ENCODE data around the gene GRID2IP.
"Not testable (repeated sequence)": the region's sequence is repeated elsewhere in the genome, so short reads cannot be mapped to it uniquely, and the experiment has no call there.

The GRID2IP gene

DNA sequence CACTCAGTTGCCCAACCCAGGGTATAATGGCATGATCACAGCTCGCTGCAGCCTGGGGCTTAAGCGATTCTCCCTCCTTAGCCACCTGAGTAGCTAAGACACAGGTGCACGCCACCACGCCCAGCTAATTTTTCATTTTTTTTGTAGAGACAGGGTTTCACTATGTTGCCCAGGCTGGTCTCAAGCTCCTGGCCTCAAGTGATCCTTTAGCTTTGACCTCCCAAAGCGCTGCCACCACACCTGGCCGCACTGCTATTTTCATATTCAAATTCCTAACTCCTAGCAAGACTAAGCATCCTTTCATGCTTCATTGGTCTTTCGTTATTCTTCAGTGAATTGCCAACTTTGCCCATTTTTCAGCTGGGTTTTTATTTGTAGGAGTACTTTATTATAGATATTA is 73.1 kb downstream of the GRID2IP start:
- TF ChIP-seq CTCF (IDR thresholded peaks at IDR 0.05; ENCODE audit: poor library complexity, severe bottlenecking), result no peak
- DNase-seq (ENCODE audit: low spot score) (no peak), ATAC-seq (ENCODE audit: low read depth) (no peak)
- H3K9me3 ChIP-seq (ENCODE audit: severe bottlenecking), result no peaks in the 10 kb centered on the region
- H3K4me1 ChIP-seq (ENCODE audit: insufficient read depth, poor library complexity, severe bottlenecking), result peaks cover 3% of the 10 kb centered on the region
- H3K27ac ChIP-seq (ENCODE audit: poor library complexity, severe bottlenecking), result no peak overlapping the region
- H3K27me3 ChIP-seq (ENCODE audit: insufficient read depth, poor library complexity, severe bottlenecking), result no peaks in the 10 kb centered on the region
- no peak overlapping the region for H3K4me3 ChIP-seq (ENCODE audit: severe bottlenecking)
- peaks cover 91% of the 10 kb centered on the region for H3K36me3 ChIP-seq (ENCODE audit: low read depth)

- peaks cover 3% of the 10 kb centered on the region for H3K4me1 ChIP-seq (ENCODE audit: insufficient read depth, poor library complexity, severe bottlenecking)
- no peak overlapping the region for H3K4me3 ChIP-seq (ENCODE audit: severe bottlenecking)
- no peaks in the 10 kb centered on the region for H3K9me3 ChIP-seq (ENCODE audit: severe bottlenecking)
- no peaks in the 10 kb centered on the region for H3K27me3 ChIP-seq (ENCODE audit: insufficient read depth, poor library complexity, severe bottlenecking)
- DNase-seq (ENCODE audit: low spot score) (no peak), ATAC-seq (ENCODE audit: low read depth) (no peak)
- H3K27ac ChIP-seq (ENCODE audit: poor library complexity, severe bottlenecking), result no peak overlapping the region
- TF ChIP-seq CTCF (IDR thresholded peaks at IDR 0.05; ENCODE audit: poor library complexity, severe bottlenecking), result no peak
- H3K36me3 ChIP-seq (ENCODE audit: low read depth), result peaks cover 91% of the 10 kb centered on the region
Observed at GRCh38 chr7:6477318-6477660, 74.0 kb downstream of the GRID2IP start.

GRCh38 chr7:6476596-6477317 is 74.5 kb downstream of the GRID2IP start:
- peaks cover 3% of the 10 kb centered on the region for H3K4me1 ChIP-seq (ENCODE audit: insufficient read depth, poor library complexity, severe bottlenecking)
- no peak overlapping the region for H3K4me3 ChIP-seq (ENCODE audit: severe bottlenecking)
- DNase-seq (ENCODE audit: low spot score), result no peak
- no peaks in the 10 kb centered on the region for H3K9me3 ChIP-seq (ENCODE audit: severe bottlenecking)
- H3K27ac ChIP-seq (ENCODE audit: poor library complexity, severe bottlenecking), result no peak overlapping the region
- peaks cover 91% of the 10 kb centered on the region for H3K36me3 ChIP-seq (ENCODE audit: low read depth)
- H3K27me3 ChIP-seq (ENCODE audit: insufficient read depth, poor library complexity, severe bottlenecking), result no peaks in the 10 kb centered on the region
- no peak for TF ChIP-seq CTCF (IDR thresholded peaks at IDR 0.05; ENCODE audit: poor library complexity, severe bottlenecking)
- no peak for ATAC-seq (ENCODE audit: low read depth)

DNA sequence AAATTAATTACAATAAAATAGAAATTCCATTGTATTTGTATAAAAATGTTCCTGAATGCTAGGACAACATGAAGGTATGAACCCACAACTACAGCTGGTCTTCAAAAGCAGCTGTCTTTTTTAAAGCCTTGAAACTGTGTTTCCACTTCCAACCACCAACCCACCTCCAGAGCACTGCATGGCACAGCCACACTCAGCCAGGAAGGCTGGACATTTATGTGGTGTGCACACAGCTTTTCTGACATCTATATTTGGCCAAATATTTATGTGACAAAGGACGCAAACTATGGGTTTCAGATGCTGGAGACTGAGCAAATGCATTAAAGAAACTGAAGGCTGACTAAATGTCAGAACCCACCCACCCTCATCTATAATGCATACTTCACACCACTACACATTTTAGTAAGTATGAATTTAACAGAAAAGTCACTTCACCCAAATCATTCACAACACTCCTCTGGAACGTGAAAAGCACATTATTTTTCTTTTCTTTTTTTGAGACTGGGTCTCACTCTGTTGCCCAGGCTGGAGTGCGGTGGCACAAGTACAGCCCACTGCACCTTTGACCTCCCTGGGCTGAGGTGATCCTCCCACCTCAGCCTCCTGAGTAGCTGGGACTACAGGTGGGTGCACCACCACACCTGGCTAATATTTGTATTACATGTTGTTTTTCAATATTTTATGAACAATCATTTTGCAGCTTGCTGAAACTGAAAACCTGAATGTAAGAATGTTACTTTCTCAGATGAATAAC is 75.7 kb downstream of the GRID2IP start:
- Histone ChIP-seq H3K4me3 (ENCODE audit: severe bottlenecking) (no peak overlapping the region), H3K27me3 (ENCODE audit: insufficient read depth, poor library complexity, severe bottlenecking) (no peaks in the 10 kb centered on the region), H3K9me3 (ENCODE audit: severe bottlenecking) (no peaks in the 10 kb centered on the region), H3K4me1 (ENCODE audit: insufficient read depth, poor library complexity, severe bottlenecking) (peaks cover 2% of the 10 kb centered on the region), H3K36me3 (ENCODE audit: low read depth) (peaks cover 90% of the 10 kb centered on the region), H3K27ac (ENCODE audit: poor library complexity, severe bottlenecking) (no peak overlapping the region)
- no peak for TF ChIP-seq CTCF (IDR thresholded peaks at IDR 0.05; ENCODE audit: poor library complexity, severe bottlenecking)
- ATAC-seq (ENCODE audit: low read depth) (no peak), DNase-seq (ENCODE audit: low spot score) (peak; percentile 4)

DNA sequence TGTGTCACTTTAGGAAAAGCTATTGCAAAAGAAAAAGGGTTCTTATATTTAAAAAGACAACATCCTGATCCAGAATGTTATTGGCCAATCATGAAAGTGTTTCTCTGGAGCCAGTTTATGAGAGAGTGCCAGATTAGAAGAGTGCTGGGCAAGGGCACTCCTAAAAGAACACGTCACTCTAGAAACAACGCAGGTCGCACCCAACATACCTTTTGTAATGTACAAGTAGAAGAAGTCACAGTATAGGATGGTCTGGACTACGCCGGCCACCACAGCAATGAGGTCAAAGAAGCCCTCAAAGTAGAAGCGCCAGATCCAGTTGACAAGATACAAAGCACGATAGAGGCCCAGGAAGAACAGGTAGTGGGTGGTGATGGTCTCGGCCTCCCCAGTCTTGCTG is 85.4 kb downstream of the GRID2IP start:
- Histone ChIP-seq H3K9me3 (ENCODE audit: severe bottlenecking) (no peaks in the 10 kb centered on the region), H3K4me3 (ENCODE audit: severe bottlenecking) (no peak overlapping the region), H3K36me3 (ENCODE audit: low read depth) (peaks cover 88% of the 10 kb centered on the region), H3K4me1 (ENCODE audit: insufficient read depth, poor library complexity, severe bottlenecking) (peaks cover 2% of the 10 kb centered on the region), H3K27me3 (ENCODE audit: insufficient read depth, poor library complexity, severe bottlenecking) (no peaks in the 10 kb centered on the region), H3K27ac (ENCODE audit: poor library complexity, severe bottlenecking) (no peak overlapping the region)
- no peak for TF ChIP-seq CTCF (IDR thresholded peaks at IDR 0.05; ENCODE audit: poor library complexity, severe bottlenecking)
- ATAC-seq (ENCODE audit: low read depth) (no peak), DNase-seq (ENCODE audit: low spot score) (no peak)

DNA sequence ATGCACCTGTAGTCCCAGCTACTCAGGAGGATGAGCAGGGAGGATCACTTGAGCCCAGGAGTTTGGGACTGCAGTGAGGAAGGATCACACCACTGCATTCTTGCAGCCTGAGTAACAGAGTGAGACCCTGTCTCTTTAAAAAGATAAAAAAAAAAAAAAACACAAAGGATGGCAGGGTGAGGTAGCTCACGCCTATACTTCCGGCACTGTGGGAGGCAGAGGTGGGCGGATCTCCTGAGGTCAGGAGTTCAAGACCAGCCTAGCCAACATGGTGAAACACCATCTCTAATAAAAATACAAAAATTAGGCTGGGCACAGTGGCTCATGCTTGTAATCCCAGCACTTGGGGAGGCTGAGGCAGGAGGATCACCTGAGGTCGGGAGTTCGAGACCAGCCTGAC is 87.7 kb downstream of the GRID2IP start:
- not testable (repeated sequence) for DNase-seq (ENCODE audit: low spot score); H3K4me1 ChIP-seq (ENCODE audit: insufficient read depth, poor library complexity, severe bottlenecking); ATAC-seq (ENCODE audit: low read depth); H3K27ac ChIP-seq (ENCODE audit: poor library complexity, severe bottlenecking); H3K27me3 ChIP-seq (ENCODE audit: insufficient read depth, poor library complexity, severe bottlenecking); H3K4me3 ChIP-seq (ENCODE audit: severe bottlenecking); H3K9me3 ChIP-seq (ENCODE audit: severe bottlenecking)
- H3K36me3 ChIP-seq (ENCODE audit: low read depth), result peaks cover 66% of the 10 kb centered on the region

All from RWPE2 (cell line).